ENCODE results near the gene CMKLR1.

The CMKLR1 gene

DNA sequence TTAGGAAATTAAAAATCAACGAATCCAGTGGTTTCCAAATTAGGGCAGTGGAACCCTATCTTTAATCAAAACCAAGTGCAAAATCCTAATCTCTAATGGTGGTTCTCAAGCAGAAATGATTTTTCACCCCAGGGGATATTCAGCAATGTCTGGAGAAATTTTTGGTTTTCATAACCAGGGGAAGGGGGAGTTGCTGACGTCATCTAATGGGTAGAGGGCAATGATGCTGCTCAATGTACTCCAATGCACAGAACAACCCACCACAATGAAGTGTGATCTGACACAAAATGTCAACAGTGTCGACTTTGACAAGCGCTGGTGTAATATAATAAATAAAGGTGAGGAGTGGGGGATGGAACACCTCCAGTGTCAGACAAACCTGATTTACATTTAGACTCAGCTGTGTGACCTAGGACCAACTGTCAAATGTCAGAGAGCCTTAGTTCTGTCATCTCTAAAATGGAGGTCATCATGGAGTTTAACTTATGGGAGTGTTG is 81.5 kb downstream of the CMKLR1 start:
- no peak for DNase-seq

DNA sequence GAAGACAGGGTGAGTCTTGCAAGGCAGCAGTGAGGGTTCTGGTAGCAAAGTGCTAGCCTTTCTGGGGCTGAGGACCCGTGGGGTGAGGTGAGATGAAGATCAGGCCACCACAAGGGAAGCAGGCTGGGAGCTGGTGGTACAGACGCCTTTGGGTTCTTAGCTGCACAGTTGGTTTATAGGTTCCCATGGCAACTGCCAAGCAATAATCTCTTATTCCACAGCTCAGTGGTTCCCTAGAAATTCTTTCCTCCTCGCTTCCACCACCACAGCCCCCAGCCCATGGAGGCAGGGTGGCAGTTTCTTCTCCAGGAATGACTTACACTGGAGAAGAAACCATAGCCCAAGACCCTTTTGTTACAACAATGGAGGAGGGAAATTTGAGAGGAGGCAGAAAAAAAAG is 82.1 kb downstream of the CMKLR1 start:
- DNase-seq: no peak

DNA sequence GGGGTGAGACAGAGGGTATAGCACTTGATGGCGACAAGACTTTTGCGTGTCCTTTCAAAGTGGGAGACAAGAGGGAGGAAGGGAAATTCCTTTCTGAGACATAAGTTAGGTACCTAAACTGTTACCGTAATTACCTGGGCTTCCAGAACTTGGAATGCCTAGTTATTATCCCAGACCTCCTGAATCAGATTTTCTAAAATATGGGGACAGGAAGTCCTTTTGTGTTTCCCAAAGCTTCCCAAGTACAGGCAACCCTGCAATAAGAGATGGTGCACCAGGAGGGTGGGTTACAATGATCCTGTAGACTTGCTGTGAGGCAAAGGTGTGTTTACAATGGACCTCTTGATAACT is 83.9 kb downstream of the CMKLR1 start:
- no peak for DNase-seq

DNA sequence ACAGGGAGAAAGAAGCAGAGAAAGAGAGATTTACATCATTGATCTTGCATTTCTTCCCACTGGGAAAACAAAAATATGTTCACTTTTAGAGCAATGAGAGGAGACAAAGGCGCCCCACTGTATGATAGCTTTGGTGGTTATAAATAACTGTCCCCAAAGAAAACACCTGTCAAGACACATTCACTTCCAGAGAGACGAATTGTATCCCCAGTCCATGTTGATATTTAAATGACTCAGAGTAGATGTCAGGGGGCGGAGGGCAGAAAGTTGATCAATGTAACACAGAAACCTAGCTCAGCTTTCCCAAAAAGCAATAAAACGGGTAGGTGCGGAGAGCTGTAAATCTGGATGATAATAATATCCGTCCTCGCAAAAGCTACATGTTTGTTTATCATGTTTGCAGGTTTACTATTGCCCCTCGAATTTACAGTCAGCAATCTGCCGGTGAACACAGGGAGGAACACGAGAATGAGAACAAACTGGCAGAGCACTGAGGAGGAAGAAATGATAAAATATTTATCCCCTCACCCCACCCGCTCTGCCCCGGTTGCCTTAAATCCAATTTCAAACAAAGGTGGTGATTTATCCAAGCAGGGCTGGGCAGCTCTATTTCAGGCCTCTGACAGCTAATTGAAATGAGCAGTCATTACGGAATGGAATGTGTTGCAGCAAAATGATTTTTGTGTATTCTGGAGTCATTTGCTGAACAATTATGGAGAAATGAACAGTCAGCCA is 84.4 kb downstream of the CMKLR1 start:
- no peak for DNase-seq

DNA sequence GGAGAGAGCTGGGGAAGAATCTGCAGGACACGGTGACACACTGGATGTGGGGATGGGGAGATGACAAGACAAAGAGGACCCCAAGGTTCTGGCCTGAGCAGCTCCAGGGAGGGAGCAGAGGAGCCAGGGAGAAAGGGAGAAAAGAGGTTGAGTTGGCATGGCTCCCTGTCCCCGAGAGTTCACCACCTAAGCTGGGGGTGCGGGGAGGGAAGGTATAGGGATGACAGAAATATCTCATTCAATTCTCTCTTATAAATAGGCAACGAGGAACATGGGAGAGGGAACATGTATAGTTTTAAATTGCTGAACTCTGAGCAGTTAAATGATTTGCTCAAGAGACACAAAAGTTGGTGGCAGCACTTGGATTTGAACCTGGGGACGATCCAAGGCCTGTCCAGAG is 85.1 kb downstream of the CMKLR1 start:
- no peak for DNase-seq

DNA sequence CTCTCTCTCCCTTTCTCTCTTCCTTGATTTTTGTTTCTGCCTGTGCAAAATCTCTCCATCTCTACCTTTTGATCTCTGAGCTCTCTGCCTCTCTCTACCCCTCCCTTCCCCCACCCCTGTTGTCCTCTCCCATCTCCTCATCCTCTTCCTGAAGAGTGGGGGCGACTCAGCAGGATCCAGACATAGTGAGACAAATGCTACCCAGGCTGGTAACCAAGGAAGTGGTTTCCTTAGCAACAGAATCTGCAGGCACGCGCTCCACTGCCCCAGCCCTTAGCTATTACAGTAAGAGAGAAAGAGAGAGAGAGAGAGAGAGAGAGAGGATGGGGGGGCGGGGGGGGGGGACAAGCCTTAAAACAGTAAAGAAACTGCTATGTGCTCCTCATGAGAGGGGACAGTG is 85.6 kb downstream of the CMKLR1 start:
- no peak for DNase-seq

DNA sequence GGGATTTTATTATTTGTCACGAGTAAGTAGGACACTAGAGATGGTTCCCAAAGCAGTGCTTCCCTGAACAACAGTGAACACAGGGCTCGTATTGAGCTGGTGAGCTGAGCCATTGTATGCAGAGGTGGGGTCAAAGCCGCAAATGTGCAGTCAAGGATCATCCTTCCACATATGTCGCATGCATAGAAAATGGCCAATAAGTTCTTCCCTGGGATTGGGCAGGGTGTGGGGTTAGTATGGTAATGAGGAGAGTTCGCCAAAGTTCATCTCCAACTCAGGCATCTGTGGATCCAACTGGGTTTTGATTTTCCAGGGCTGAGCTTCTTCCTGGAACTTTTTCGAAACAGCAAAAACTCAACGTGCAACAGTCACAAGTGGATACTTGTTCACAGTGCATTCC is 86.6 kb downstream of the CMKLR1 start:
- DNase-seq: no peak

DNA sequence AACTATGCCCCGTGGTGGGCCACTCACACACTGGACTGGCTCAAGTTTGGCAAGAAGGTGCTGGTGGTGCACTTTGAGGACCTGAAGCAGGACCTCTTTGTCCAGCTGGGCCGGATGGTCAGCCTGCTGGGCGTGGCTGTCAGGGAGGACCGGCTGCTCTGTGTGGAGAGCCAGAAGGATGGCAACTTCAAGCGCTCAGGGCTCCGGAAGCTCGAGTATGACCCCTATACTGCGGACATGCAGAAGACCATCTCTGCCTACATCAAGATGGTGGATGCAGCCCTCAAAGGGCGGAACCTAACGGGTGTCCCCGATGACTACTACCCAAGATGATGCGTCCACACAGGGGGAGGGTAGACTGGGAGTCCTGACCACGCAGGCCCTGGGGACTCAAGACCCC is 91.1 kb downstream of the CMKLR1 start:
- DNase-seq: no peak

DNA sequence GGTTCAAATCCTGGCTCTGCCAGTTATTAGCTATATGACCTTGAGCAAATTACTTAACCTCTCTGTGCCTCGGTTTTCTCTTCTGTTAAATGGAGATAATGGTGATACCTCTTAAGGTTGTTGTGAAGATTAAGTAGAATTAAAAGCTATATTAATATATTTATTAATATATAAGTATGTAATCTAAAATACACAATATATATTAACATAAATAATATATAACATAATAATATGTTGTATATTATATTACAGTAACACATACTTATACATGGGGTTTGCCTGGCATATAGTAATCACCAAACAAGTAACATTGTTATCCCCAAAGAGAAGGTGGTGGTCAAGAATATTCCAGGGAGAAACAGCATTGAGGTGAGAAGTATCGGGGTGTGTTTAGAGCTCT is 92.0 kb downstream of the CMKLR1 start:
- no peak for DNase-seq

DNA sequence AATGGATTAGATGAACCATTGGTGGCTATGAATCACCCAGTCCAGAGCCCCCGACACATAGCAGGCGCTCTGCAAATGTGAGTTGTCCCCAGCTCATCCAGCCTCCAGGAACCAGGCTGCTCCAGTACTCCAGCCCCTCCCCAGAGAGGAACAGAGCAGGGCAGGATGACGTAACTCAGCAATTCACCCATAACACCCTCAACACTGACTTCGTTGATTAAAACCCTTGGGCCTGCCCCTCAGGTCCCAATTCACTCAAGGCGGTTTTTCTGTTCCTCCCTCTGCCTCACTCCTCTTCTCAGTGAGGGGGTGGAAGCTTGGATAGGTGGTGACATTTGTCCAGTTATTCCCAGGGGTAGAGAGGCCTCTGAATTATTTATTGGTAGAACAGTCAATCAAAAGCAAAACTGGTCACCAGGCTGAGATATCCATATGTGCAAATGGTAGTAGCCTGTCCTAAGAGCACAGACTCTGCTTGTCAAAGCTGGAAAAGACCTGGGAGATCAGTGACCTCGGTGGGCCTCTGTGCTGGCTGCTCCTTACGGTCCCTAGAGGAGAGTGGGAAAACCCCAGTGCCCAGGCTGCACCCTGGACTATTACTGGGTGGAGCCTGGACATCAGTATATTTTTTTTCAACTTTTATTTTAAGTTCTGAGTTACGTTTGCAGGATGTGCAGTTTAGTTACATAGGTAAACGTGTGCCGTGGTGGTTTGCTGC is 97.0 kb downstream of the CMKLR1 start:
- no peak for DNase-seq

DNA sequence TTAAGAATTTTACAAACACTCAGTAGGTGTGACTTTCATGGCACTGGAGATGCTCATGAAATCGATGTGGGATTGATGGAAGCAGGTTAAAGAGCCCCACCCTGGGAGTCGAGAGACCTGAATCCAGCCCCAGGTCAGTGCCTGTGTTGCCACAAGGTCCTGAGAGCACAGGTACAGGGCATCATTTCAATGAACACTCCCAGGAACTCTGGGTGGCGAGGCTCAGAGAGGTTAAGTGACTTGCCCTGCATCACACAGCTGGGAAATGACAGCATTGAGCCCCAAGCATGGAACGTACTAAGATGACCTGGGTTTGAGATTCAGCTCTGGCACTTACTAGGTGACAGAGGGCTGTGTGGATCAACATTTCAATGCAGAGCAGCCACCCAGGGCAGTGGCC is 98.2 kb downstream of the CMKLR1 start:
- no peak for DNase-seq

DNA sequence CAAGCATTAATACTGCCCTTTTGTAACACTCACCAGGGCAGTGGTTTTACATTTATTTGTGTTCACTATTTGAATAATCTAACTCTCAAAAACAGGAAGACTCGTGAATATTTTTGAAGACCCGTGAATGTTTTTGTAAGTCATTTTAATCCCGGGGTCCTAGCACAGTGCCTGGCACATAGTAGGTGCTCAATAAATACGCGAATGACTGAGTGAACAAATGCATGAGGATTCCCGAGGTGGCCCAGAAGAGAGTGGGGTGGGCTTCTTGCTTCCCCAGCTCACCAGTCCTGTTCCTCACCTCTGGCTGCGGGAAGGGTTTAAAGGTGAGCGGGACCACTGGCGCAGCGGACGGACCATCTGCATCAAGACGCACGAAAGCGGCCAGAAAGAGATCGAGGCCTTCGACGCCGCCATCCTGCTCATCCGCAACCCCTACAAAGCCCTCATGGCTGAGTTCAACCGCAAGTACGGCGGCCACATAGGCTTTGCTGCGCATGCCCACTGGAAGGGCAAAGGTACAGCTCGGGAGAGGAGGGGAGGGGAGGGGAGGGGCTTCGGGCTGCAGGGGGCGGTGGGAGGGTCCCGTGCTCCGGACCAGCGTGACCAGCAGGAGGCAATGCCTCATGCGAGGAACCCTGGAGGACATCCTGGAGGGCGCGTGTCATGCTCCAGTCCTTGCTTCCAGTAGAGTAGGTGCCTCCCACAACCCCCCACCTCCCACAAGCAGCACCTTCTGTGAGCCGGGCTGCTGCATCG is 98.9 kb downstream of the CMKLR1 start:
- no peak for DNase-seq

DNA sequence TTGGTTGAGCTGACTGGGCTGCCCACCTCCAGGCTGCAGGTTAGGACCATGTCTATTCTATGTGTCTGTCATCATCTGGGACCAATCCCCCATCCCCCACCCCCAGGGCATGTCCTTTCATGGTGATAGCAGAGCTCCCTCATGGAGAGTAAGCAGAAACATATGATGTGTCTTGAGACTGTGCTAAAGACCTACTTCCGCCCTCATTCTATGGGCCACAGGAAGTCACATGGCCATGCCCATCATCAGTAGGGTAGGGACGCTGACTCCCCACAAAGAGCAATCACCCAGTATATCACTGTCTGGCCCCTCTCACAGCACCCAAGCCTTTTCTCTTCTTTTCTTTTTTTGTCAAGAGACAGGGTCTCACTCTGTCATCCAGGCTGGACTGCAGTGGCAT is 99.7 kb downstream of the CMKLR1 start:
- DNase-seq: no peak

DNA sequence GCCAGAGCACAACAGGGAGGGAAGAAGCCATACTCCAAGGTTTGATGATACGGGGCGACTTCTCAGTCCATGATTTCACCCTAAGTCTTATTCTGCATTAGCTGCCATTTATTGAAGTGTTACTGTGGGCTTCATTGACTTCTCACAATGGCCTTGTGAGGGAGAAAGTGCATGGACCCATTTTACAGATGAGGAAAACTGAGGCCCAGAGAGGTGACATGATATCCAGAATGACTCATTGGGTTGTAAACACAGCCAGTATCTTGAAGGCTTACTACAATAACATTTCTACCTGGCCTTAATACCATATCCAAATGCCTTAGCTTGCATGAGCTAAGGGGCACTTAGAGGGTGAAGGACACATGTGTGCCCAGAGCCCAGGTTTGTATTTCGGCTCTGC is 100.6 kb downstream of the CMKLR1 start:
- DNase-seq: no peak

Data from NCI-H1436 (cell line).